HG03139 (cell line): ENCODE results near the gene ZNF155.

ENCODE experiments used
- ATAC-seq: cut with Tn5 transposase; IDR thresholded peaks from one replicate; pipeline ENCODE4 v1.9.1; 2021; ENCODE audit not compliant: unreplicated experiment

ZNF155 gene

DNA sequence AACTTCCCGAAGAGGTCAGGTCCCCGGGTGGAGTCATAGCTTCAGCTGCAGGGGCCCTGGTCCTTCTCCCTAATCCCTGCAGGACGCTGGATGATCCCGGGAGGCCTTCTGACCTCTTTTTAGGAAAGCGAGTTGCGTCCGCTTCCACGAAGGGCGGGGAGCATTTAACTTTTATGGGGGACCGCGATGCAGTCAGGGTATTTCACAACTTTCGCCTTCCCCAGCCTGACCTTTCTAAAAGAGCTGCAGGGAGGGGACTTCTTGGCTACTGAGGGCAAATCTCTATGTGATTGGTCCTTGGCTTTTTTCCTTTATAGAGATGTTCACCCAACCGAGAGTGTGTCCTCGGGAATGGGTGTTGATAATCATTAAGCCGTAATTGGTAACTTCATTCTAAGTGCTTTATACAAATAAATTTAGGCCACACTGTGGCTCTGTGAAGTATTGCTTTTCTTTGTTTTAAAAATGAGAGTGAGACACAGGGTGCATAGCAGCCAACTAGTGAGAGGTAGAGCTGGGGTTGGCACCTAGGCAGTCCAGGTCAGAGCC is 19.5 kb downstream of the ZNF155 start:
- peak; percentile 27 for ATAC-seq

DNA sequence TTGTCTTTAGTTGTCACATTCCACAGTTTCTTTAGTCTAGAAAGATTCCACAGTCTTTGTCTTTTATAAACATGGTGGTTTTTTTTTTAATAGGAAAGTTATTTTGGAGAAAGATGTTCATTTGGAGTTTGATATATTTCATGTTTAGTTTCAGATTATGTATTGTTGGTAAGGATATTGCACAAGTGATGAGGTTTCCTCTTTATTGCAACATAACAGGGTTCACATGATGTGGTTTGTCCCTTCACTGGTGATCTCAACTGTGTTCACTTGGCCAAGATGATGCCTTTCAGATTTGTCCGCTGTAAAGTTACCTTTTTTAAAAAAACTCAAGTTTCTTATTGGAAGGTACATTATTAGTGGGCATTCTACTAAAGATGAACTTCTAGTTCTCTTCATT is 22.0 kb downstream of the ZNF155 start:
- ATAC-seq: no peak

DNA sequence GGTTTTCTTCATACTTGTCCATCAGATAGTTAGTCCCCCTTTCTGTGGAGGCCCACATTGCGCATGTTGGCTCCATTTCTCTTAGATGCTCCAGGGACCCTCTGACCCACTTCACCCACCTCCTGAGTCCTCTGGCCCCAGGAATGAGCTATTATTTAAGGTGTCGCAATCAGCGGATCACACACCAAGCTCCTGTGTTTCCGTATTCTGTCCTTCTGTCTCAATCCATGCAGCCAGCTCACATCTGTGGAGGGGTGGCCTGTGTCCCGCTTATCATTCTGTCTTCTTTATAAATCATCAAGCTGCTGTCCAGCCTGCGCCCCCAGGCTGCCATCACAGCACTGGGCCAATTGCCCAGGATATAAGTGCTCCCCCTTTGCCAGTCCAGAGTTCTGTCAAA is 23.5 kb downstream of the ZNF155 start:
- no peak for ATAC-seq

DNA sequence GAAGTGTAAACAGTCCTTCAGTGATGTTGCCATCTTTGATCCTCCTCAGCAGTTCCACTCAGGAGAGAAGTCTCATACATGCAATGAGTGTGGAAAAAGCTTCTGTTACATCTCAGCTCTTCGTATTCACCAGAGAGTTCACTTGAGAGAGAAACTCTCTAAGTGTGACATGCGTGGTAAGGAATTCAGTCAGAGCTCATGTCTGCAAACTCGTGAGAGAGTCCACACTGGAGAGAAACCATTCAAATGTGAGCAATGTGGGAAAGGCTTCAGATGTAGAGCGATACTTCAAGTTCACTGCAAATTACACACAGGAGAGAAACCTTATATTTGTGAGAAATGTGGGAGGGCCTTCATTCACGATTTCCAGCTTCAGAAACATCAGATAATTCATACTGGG is 26.5 kb downstream of the ZNF155 start:
- no peak for ATAC-seq

DNA sequence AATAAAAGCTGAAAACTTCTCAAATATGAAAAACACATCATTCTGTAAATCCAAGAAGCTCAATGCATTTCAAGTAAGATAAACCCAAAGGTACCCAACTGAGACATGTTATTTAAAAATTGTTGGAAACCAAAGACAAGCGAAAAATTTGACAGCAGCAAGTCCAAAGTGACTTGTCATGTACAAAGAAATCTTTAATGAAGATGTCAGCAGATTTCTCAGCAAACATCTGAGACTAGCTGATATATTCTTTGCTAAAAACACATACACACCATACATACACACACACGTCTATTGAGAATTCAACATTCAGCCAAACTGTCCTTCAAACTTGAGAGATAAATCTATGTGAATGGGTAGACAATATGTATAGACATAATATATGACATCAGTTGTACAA is 35.5 kb downstream of the ZNF155 start:
- no peak for ATAC-seq

DNA sequence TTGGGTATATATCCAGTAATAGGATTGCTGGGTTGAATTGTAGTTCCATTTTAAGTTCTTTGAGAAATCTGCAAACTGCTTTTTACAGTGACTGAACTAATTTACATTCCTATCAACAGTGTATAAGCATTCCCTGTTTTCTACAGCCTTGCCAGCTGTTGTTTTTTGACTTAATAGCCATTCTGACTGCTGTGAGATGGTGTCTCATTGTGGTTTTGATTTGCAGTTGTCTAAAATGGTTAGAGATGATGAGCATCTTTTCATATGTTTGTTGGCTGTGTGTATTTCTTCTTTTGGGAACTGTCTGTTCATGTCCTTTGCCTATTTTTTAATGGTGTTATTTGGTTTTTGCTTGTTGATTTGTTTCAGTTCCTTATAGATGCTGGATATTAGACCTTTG is 37.2 kb downstream of the ZNF155 start:
- ATAC-seq: no peak

DNA sequence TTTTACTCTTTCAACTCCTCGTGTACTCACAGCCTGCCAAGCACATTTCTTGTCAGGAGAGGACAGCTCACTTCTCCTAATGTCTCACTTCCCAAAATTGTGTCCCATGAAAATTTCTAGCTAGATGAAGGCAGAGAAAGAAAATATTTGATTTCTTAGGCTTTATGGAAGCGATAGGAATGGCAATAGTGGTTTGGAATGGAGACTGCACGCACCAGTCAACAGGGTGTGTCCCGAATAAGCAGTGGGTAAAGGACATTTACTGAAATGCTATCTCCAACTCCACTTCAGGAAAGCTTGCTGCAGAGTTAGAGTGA is 40.9 kb downstream of the ZNF155 start:
- ATAC-seq: no peak

DNA sequence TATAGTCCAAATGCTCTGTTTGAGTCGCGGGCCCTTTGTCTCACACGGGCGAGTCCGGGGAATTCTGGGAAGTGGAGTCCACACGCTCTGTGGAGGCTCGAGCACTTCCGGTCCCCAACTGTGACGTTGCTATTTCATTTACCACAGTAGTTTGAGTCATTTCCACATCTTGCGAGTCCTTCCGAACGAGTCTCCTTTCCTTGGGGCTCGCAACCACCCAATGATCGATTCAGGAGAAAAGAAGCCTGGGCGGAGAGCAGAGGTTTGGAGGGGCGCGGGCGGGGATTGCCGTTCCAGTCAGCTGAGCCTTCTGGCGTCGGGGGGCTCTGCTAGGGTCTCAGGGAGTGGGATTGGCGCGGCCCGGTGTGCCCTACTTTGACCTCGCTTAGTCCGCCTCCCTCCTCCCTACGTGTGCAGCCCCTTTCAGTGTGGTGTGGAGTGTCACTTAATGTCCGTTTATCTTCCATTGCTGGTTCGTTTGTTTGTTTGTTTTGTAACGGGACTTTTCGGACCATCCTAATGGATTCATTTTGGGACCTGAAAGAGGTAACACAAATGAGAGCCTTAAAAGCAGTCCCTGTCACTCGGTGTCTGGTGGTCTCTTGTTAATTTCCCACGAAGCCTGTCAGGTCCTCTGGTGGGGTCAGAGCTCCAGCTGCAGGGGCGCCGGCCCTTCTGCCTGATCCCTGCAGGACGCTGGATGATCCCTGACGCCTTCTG is 41.4 kb downstream of the ZNF155 start, which contains the start of gene ZNF222:
Gene ZNF222, plus strand, starts transcription at position 163 of the 720 bp plus-strand sequence. Its CDS starts 58 bp downstream, at position 221.
- ATAC-seq: peak; percentile 93

DNA sequence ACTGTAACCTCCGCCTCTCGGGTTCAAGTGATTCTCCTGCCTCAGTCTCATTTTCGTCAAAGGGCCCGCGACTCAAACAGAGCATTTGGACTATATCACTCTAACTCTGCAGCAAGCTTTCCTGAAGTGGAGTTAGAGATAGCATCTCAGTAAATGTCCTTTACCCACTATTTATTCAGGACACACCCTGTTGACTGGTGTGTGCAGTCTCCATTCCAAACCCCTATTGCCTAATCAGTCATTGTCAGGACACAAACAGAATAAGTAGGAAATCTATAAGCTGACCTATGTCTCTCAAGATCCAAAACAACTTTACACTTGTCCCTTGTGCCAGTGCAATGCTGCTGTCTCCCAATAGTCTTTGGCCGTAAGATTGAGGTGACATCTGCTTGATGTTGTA is 42.6 kb downstream of the ZNF155 start:
- no peak for ATAC-seq

DNA sequence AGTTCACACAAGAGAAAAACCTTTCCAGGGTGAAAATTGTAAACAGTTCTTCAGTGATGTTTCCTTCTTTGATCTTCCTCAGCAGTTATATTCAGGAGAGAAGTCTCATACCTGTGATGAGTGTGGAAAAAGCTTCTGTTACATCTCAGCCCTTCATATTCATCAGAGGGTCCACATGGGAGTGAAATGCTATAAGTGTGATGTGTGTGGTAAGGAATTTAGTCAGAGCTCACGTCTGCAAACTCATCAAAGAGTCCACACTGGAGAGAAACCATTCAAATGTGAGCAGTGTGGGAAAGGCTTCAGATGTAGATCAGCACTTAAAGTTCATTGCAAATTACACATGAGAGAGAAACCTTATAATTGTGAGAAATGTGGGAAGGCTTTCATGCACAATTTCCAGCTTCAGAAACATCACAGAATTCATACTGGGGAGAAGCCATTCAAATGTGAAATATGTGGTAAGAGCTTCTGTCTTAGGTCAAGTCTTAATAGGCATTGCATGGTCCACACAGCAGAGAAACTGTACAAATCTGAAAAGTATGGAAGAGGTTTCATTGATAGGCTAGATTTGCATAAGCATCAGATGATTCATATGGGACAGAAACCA is 48.1 kb downstream of the ZNF155 start:
- ATAC-seq: no peak

DNA sequence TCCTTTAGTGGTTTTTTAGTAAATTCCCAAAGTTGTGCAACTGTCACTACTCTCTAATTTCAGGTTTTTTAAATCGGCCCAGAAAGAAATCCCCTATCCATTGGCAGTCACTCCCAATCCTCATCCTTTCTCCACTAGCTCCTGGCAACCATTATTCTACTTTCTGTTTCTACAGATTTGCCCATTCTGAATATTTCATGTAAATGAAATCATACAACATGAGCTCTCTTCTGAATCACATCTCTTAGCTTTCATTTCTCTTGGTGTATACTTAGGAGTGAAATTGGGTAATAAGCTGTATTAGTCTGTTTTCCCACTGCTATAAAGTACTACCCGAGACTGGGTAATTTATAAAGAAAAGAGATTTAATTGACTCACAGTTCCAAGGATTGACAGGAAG is 58.2 kb downstream of the ZNF155 start:
- no peak for ATAC-seq
